GM23338 (cell line): ENCODE measurements around the gene DMGDH.

Source experiments
- EZH2 ChIP-seq: fragments of 200-600 bp; sonication (generic); IDR thresholded peaks from one replicate; pipeline ENCODE4 v1.8.0; 2017; ENCODE audit warnings: antibody characterized with exemption, mild to moderate bottlenecking, low read depth; ENCODE audit not compliant: unreplicated experiment
- POLR2AphosphoS5 ChIP-seq: IDR thresholded peaks from 2 replicates; pipeline ENCODE4 v1.6.1; 2016; ENCODE audit warnings: antibody characterized with exemption, low read depth
- ZNF114 ChIP-seq: fragments of 250-450 bp; sonication (Bioruptor Pico); IDR thresholded peaks from 2 replicates; pipeline ENCODE4 v1.5.0; 2020; ENCODE audit warnings: mild to moderate bottlenecking, moderate library complexity
- ZNF331 ChIP-seq: fragments of 250-450 bp; sonication (Bioruptor Pico); IDR thresholded peaks from 2 replicates; pipeline ENCODE4 v1.5.0; 2020; ENCODE audit warnings: low read depth, mild to moderate bottlenecking, moderate library complexity
- TF ChIP-seq, protein P1 (sequence below): fragments of 250-450 bp; sonication (Bioruptor Pico); IDR thresholded peaks from 2 replicates; pipeline ENCODE4 v1.5.0; 2020; ENCODE audit warnings: mild to moderate bottlenecking, moderate library complexity
- TF ChIP-seq, protein P2 (sequence below), 2 experiments: fragments of 200-600 bp in 1 of 2; sonication (generic) in 1 of 2; conservative IDR thresholded peaks; 2 replicates each; pipeline versions ENCODE4 v1.5.1 to v1.6.1; 2016 to 2017; ENCODE audit warnings: antibody characterized with exemption in 2 of 2, low read depth in 2 of 2, mild to moderate bottlenecking in 2 of 2, moderate library complexity in 1 of 2

DNA sequence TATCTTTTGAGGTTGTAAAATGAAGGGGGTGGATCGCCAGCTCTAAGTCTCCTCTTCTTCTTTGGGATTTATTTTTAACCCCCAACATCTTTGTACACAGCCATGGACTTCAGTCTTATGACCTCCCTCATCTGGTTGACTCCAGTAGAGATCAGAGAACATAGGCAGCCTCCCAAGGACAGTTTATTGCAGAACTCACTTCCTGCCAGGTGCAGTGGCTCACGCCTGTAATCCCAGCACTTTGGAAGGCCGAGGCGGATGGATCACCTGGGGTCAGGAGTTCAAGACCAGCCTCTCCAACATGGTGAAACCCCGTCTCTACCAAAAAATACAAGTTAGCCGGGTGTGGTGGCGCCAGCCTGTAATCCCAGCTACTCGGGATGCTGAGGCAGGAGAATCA lies 39.3 kb upstream of the DMGDH start:
- TF ChIP-seq, protein P1, sequence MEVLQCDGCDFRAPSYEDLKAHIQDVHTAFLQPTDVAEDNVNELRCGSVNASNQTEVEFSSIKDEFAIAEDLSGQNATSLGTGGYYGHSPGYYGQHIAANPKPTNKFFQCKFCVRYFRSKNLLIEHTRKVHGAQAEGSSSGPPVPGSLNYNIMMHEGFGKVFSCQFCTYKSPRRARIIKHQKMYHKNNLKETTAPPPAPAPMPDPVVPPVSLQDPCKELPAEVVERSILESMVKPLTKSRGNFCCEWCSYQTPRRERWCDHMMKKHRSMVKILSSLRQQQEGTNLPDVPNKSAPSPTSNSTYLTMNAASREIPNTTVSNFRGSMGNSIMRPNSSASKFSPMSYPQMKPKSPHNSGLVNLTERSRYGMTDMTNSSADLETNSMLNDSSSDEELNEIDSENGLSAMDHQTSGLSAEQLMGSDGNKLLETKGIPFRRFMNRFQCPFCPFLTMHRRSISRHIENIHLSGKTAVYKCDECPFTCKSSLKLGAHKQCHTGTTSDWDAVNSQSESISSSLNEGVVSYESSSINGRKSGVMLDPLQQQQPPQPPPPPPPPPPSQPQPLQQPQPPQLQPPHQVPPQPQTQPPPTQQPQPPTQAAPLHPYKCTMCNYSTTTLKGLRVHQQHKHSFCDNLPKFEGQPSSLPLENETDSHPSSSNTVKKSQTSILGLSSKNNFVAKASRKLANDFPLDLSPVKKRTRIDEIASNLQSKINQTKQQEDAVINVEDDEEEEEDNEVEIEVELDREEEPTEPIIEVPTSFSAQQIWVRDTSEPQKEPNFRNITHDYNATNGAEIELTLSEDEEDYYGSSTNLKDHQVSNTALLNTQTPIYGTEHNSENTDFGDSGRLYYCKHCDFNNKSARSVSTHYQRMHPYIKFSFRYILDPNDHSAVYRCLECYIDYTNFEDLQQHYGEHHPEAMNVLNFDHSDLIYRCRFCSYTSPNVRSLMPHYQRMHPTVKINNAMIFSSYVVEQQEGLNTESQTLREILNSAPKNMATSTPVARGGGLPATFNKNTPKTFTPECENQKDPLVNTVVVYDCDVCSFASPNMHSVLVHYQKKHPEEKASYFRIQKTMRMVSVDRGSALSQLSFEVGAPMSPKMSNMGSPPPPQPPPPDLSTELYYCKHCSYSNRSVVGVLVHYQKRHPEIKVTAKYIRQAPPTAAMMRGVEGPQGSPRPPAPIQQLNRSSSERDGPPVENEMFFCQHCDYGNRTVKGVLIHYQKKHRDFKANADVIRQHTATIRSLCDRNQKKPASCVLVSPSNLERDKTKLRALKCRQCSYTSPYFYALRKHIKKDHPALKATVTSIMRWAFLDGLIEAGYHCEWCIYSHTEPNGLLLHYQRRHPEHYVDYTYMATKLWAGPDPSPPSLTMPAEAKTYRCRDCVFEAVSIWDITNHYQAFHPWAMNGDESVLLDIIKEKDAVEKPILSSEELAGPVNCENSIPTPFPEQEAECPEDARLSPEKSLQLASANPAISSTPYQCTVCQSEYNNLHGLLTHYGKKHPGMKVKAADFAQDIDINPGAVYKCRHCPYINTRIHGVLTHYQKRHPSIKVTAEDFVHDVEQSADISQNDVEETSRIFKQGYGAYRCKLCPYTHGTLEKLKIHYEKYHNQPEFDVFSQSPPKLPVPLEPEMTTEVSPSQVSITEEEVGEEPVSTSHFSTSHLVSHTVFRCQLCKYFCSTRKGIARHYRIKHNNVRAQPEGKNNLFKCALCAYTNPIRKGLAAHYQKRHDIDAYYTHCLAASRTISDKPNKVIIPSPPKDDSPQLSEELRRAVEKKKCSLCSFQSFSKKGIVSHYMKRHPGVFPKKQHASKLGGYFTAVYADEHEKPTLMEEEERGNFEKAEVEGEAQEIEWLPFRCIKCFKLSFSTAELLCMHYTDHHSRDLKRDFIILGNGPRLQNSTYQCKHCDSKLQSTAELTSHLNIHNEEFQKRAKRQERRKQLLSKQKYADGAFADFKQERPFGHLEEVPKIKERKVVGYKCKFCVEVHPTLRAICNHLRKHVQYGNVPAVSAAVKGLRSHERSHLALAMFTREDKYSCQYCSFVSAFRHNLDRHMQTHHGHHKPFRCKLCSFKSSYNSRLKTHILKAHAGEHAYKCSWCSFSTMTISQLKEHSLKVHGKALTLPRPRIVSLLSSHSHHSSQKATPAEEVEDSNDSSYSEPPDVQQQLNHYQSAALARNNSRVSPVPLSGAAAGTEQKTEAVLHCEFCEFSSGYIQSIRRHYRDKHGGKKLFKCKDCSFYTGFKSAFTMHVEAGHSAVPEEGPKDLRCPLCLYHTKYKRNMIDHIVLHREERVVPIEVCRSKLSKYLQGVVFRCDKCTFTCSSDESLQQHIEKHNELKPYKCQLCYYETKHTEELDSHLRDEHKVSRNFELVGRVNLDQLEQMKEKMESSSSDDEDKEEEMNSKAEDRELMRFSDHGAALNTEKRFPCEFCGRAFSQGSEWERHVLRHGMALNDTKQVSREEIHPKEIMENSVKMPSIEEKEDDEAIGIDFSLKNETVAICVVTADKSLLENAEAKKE (CRISPR knock-in tag) = no peak
- TF ChIP-seq POLR2AphosphoS5 (no peak), EZH2 (no peak), ZNF114 (CRISPR knock-in tag) (no peak), ZNF331 (CRISPR knock-in tag) (no peak)
- TF ChIP-seq, protein P2, sequence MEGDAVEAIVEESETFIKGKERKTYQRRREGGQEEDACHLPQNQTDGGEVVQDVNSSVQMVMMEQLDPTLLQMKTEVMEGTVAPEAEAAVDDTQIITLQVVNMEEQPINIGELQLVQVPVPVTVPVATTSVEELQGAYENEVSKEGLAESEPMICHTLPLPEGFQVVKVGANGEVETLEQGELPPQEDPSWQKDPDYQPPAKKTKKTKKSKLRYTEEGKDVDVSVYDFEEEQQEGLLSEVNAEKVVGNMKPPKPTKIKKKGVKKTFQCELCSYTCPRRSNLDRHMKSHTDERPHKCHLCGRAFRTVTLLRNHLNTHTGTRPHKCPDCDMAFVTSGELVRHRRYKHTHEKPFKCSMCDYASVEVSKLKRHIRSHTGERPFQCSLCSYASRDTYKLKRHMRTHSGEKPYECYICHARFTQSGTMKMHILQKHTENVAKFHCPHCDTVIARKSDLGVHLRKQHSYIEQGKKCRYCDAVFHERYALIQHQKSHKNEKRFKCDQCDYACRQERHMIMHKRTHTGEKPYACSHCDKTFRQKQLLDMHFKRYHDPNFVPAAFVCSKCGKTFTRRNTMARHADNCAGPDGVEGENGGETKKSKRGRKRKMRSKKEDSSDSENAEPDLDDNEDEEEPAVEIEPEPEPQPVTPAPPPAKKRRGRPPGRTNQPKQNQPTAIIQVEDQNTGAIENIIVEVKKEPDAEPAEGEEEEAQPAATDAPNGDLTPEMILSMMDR (conservative IDR thresholded peaks at IDR 0.05; ENCODE audit: low read depth in 2 of 2) = no peak
